ENCODE results near the gene INPPL1. TPM values are rescaled to one million over a fixed set of nuclear protein-coding genes. Genes with fewer than 3 reads are reported as not detected.
A peak's percentile ranks its signal among the peaks of the same experiment; 100 is the strongest.

The INPPL1 gene
- total and polyA plus RNA-seq, 12 donors: 50.1 to 146 (median 107) TPM

- 73 to 75% methylated on average over 9 of the region's 9 CpGs for WGBS, 2 donors
- ATAC-seq (peak; percentile 20 to 67 (median 43)), DNase-seq (peak; percentile 66 to 74)
- intact Hi-C loops (cut with DNase I): loop anchor here in 2 of 10 donors (10.0 kb wide), 2 partner anchors 183 to 217 kb away; no protein-coding TSS in a partner anchor
- H3K36me3 ChIP-seq: peaks cover 0 to 99% (median 70%) of the 10 kb centered on the region in 9 donors
- no peak overlapping the region for H3K4me3 ChIP-seq
- TF ChIP-seq CTCF (IDR thresholded peaks at IDR 0.05): no peak
- no peaks in the 10 kb centered on the region for H3K9me3 ChIP-seq
- H3K27me3 ChIP-seq: no peaks in the 10 kb centered on the region
- peak overlapping the region in 4 of 10 donors; percentile 5 to 42 (median 32) for H3K27ac ChIP-seq
- peaks cover 0 to 49% (median 10%) of the 10 kb centered on the region in 9 donors for H3K4me1 ChIP-seq
Measured at GRCh38 chr11:72231396-72232259, 7.1 kb downstream of the INPPL1 start.

- Histone ChIP-seq H3K36me3 (peaks cover 0 to 99% (median 78%) of the 10 kb centered on the region in 9 donors), H3K27ac (no peak overlapping the region), H3K4me3 (no peak overlapping the region), H3K9me3 (no peaks in the 10 kb centered on the region), H3K4me1 (peaks cover 0 to 46% (median 10%) of the 10 kb centered on the region in 9 donors), H3K27me3 (no peaks in the 10 kb centered on the region)
- ATAC-seq (no peak), DNase-seq (no peak)
- intact Hi-C loops (cut with DNase I): loop anchor here in 2 of 10 donors (10.0 kb wide), 2 partner anchors 182 to 218 kb away; no protein-coding TSS in a partner anchor
- no peak for TF ChIP-seq CTCF (IDR thresholded peaks at IDR 0.05)
- WGBS, 2 donors: 93 to 94% methylated on average over 18 of the region's 18 CpGs
Measured at GRCh38 chr11:72232260-72233055, 7.9 kb downstream of the INPPL1 start.

GRCh38 chr11:72233056-72233772, 8.6 kb downstream of the INPPL1 start:
- Histone ChIP-seq H3K36me3 (peaks cover 0 to 100% (median 80%) of the 10 kb centered on the region in 9 donors), H3K27ac (no peak overlapping the region), H3K9me3 (no peaks in the 10 kb centered on the region), H3K4me1 (peaks cover 0 to 51% (median 13%) of the 10 kb centered on the region in 9 donors), H3K27me3 (no peaks in the 10 kb centered on the region), H3K4me3 (no peak overlapping the region)
- intact Hi-C loops (cut with DNase I): loop anchor here in 2 of 10 donors (10.0 kb wide), 2 partner anchors 182 to 218 kb away; no protein-coding TSS in a partner anchor
- ATAC-seq (no peak), DNase-seq (no peak)
- 93 to 94% methylated on average over 13 of the region's 13 CpGs for WGBS, 2 donors
- no peak for TF ChIP-seq CTCF (IDR thresholded peaks at IDR 0.05)
